HepG2 (cell line): Measurements from ENCODE around the gene FAF1. TPM values are rescaled to one million over a fixed set of nuclear protein-coding genes. Genes with fewer than 3 reads are reported as not detected.
A peak's percentile ranks its signal among the peaks of the same experiment; 100 is the strongest.

Source experiments
- ARHGAP35 ChIP-seq: sonication (generic); formaldehyde crosslinking; IDR thresholded peaks from 2 replicates; pipeline ENCODE4 v1.9.0; 2022; ENCODE audit warnings: mild to moderate bottlenecking, inconsistent platforms, moderate library complexity, missing genetic modification reagents, borderline replicate concordance
- DNMT3B ChIP-seq: conservative IDR thresholded peaks from 2 replicates; pipeline ENCODE4 v1.6.1; 2016; ENCODE audit warnings: missing biosample characterization, control low read depth
- GFI1 ChIP-seq: sonication (generic); formaldehyde crosslinking; IDR thresholded peaks from 2 replicates; pipeline ENCODE4 v1.5.0; 2020; ENCODE audit warnings: missing genetic modification reagents, mild to moderate bottlenecking, borderline replicate concordance
- ISX ChIP-seq: sonication (generic); formaldehyde crosslinking; conservative IDR thresholded peaks from 2 replicates; pipeline ENCODE4 v1.5.0; 2020; ENCODE audit warnings: missing genetic modification reagents
- MATR3 ChIP-seq: sonication (generic); formaldehyde crosslinking; IDR thresholded peaks from 2 replicates; pipeline ENCODE4 v1.4.0; 2020; ENCODE audit warnings: missing genetic modification reagents
- SP1 ChIP-seq, 2 experiments: fragments of 450-650 bp in 1 of 2; sonication (generic) in 1 of 2; formaldehyde crosslinking in 1 of 2; IDR thresholded peaks; 2 replicates each; pipeline versions ENCODE4 v1.4.0 to v1.6.1; 2016 to 2020; ENCODE audit warnings: missing genetic modification reagents in 1 of 2
- TMF1 ChIP-seq: sonication (generic); formaldehyde crosslinking; IDR thresholded peaks from 2 replicates; pipeline ENCODE4 v1.8.1; 2022; ENCODE audit warnings: low read depth, missing genetic modification reagents
- XBP1 ChIP-seq: sonication (generic); formaldehyde crosslinking; IDR thresholded peaks from 2 replicates; pipeline ENCODE4 v1.5.0; 2020; ENCODE audit warnings: missing genetic modification reagents
- ZBTB8A ChIP-seq: sonication (generic); formaldehyde crosslinking; IDR thresholded peaks from 2 replicates; pipeline ENCODE4 v1.4.0; 2020; ENCODE audit warnings: mild to moderate bottlenecking, low read depth, missing genetic modification reagents, borderline replicate concordance
- ZFP82 ChIP-seq: sonication (generic); formaldehyde crosslinking; IDR thresholded peaks from 2 replicates; pipeline ENCODE4 v1.5.1; 2020; ENCODE audit warnings: mild to moderate bottlenecking, missing genetic modification reagents, borderline replicate concordance
- ZNF253 ChIP-seq: sonication (generic); formaldehyde crosslinking; IDR thresholded peaks from 2 replicates; pipeline ENCODE4 v1.8.0; 2022; ENCODE audit warnings: mild to moderate bottlenecking, missing genetic modification reagents, borderline replicate concordance
- ZNF670 ChIP-seq: sonication (generic); formaldehyde crosslinking; IDR thresholded peaks from 2 replicates; pipeline ENCODE4 v1.8.0; 2022; ENCODE audit warnings: mild to moderate bottlenecking, missing genetic modification reagents, borderline replicate concordance
- ZNF788 ChIP-seq: sonication (generic); formaldehyde crosslinking; IDR thresholded peaks from 2 replicates; pipeline ENCODE4 v1.5.0; 2020; ENCODE audit warnings: mild to moderate bottlenecking, missing genetic modification reagents, borderline replicate concordance
- polyA plus RNA-seq, 8 experiments: library from polyadenylated mRNA; depleted of rRNA in 3 of 8; stranded (reverse) in 7 of 8; unstranded in 1 of 8; fragments of >200 nt; fragmentation: Illumina TruSeq in 4 of 8; extraction: Trizol in 4 of 8; gene quantifications; 2 replicates each; pipeline versions ENCODE4 v1.2.1 to v1.2.3, GENCODE V29; 2011 to 2016; ENCODE audit warnings: low read depth in 4 of 8, missing spikeins in 1 of 8, mixed read lengths in 1 of 8; ENCODE audit not compliant: insufficient read depth in 1 of 8
- total RNA-seq, 5 experiments: library from RNA; depleted of rRNA; stranded (reverse); fragments of >200 nt; fragmentation: Illumina TruSeq; extraction: Trizol; gene quantifications; 2 replicates each; pipeline ENCODE4 v1.2.3, GENCODE V29; 2016; ENCODE audit warnings: low read depth in 1 of 5
- TF ChIP-seq, protein P1 (sequence below): sonication (generic); formaldehyde crosslinking; IDR thresholded peaks from 2 replicates; pipeline ENCODE4 v1.4.0; 2020; ENCODE audit warnings: mild to moderate bottlenecking, missing genetic modification reagents
- TF ChIP-seq, protein P2 (sequence below): IDR thresholded peaks from 2 replicates; pipeline ENCODE4 v1.6.1; 2016; ENCODE audit warnings: low read depth, control low read depth
- TF ChIP-seq, protein P3 (sequence below): sonication (generic); formaldehyde crosslinking; IDR thresholded peaks from 2 replicates; pipeline ENCODE4 v1.8.0; 2022; ENCODE audit warnings: low read depth, missing genetic modification reagents

The FAF1 gene
- total and polyA plus RNA-seq, 2 of the 13 experiments (the other 11 are each of a cell fraction or from before 2014, with no cell fraction given) = 19.4 to 63.3 TPM

DNA sequence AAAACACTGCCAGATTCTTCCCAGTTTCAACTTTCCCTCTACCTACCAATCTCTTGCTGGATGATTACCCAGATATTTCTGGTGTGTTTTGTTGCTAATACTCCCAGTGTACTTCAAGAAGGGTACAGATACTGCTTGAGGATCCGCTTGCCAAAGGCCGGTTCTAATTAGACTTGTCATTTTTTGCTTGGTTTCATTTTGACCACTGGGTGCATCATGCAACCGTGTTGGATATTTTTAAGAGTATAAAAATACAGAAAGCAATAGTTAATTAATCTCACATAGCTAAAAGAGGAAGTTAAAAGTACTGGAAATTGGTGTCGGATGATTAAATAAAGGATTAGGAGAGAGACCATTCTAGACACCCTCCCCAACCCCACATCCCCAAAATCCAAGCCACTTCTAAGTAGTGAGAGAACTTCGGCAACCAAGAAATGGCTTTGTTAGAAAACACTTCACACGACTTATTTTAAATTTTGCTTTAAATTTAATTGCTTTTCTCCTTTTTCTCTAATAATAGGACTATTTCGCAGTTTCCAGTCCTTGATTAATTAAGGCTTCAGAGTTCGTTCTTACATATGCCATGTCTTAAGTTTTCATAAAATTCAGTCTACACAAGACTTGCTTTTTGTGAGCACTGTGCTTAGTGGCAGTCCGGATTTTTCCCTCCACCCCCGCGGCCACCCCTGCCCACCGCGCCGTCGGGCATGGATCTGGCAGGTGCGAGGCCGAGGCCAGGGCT is 7.5 kb upstream of the FAF1 start (continued):
- TF ChIP-seq SP1 (IDR thresholded peaks at IDR 0.05) (no peak), SP1 (CRISPR knock-in tag; IDR thresholded peaks at IDR 0.05) (no peak), ISX (no peak), ZBTB8A (CRISPR knock-in tag) (no peak), ZNF253 (CRISPR knock-in tag) (no peak; the same call in 1 of the 2 replicates), GFI1 (no peak), ZFP82 (CRISPR knock-in tag) (no peak), DNMT3B (no peak), MATR3 (CRISPR knock-in tag) (no peak), TMF1 (CRISPR knock-in tag) (no peak; the same call in 1 of the 2 replicates), ZNF788 (CRISPR knock-in tag) (no peak), XBP1 (CRISPR knock-in tag) (no peak), ARHGAP35 (CRISPR knock-in tag) (peak; percentile 66; the same call in 1 of the 2 replicates), ZNF670 (no peak)
- TF ChIP-seq, protein P1, sequence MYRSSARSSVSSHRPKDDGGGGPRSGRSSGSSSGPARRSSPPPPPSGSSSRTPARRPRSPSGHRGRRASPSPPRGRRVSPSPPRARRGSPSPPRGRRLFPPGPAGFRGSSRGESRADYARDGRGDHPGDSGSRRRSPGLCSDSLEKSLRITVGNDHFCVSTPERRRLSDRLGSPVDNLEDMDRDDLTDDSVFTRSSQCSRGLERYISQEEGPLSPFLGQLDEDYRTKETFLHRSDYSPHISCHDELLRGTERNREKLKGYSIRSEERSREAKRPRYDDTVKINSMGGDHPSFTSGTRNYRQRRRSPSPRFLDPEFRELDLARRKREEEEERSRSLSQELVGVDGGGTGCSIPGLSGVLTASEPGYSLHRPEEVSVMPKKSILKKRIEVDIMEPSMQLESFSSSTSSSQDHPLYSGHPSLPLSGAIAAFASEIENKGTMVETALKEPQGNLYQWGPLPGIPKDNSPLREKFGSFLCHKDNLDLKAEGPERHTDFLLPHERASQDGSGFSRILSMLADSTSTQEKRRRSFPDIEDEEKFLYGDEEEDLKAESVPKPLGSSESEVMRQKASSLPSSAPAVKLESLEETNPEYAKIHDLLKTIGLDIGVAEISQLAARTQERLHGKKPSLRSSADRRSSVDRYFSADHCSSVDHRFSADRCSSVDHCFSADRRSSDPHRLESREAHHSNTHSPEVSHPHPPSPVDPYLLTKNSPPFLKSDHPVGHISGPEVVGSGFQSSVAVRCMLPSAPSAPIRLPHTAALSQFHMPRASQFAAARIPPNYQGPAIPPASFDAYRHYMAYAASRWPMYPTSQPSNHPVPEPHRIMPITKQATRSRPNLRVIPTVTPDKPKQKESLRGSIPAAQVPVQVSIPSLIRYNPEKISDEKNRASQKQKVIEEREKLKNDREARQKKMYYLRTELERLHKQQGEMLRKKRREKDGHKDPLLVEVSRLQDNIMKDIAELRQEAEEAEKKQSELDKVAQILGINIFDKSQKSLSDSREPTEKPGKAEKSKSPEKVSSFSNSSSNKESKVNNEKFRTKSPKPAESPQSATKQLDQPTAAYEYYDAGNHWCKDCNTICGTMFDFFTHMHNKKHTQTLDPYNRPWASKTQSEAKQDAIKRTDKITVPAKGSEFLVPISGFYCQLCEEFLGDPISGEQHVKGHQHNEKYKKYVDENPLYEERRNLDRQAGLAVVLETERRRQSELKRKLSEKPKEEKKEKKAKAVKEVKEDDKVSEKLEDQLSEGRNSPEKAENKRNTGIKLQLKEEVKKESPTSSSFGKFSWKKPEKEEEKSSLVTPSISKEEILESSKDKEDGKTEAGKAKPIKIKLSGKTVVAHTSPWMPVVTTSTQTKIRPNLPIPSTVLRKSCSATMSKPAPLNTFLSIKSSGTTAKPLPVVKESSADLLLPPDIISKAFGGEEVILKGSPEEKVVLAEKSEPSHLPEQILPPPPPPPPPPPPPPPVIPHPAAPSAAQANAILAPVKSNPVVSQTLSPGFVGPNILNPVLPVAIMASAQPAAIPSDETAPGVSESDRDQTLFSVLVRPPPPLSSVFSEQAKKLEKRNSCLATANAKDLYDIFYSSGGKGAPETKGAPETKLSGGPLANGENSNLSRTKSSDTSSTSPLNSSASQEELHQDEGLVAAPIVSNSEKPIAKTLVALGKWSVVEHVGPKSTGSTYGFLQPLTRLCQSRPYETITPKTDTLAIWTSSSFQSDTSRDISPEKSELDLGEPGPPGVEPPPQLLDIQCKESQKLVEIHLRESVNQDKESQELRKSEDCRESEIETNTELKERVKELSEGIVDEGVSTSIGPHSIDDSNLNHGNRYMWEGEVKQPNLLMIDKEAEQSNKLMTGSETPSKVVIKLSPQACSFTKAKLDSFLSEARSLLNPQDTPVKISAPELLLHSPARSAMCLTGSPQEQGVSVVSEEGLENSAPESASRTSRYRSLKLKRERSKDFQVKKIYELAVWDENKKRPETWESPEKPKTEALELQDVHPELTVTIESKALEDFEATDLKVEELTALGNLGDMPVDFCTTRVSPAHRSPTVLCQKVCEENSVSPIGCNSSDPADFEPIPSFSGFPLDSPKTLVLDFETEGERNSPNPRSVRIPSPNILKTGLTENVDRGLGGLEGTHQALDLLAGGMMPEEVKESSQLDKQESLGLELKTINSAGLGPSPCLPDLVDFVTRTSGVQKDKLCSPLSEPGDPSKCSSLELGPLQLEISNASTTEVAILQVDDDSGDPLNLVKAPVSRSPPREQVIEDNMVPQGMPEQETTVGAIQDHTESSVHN (CRISPR knock-in tag) = no peak
- TF ChIP-seq, protein P2, sequence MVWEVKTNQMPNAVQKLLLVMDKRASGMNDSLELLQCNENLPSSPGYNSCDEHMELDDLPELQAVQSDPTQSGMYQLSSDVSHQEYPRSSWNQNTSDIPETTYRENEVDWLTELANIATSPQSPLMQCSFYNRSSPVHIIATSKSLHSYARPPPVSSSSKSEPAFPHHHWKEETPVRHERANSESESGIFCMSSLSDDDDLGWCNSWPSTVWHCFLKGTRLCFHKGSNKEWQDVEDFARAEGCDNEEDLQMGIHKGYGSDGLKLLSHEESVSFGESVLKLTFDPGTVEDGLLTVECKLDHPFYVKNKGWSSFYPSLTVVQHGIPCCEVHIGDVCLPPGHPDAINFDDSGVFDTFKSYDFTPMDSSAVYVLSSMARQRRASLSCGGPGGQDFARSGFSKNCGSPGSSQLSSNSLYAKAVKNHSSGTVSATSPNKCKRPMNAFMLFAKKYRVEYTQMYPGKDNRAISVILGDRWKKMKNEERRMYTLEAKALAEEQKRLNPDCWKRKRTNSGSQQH = peak; percentile 71; the same call in 1 of the 2 replicates
- TF ChIP-seq, protein P3, sequence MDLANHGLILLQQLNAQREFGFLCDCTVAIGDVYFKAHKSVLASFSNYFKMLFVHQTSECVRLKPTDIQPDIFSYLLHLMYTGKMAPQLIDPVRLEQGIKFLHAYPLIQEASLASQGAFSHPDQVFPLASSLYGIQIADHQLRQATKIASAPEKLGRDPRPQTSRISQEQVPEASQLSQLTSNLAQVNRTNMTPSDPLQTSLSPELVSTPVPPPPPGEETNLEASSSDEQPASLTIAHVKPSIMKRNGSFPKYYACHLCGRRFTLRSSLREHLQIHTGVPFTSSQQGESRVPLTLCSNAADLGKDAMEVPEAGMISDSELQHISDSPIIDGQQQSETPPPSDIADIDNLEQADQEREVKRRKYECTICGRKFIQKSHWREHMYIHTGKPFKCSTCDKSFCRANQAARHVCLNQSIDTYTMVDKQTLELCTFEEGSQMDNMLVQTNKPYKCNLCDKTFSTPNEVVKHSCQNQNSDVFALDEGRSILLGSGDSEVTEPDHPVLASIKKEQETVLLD = peak; percentile 32; the same call in 1 of the 2 replicates
